Measurements from ENCODE around the gene ATG9B.

The ATG9B gene

DNA sequence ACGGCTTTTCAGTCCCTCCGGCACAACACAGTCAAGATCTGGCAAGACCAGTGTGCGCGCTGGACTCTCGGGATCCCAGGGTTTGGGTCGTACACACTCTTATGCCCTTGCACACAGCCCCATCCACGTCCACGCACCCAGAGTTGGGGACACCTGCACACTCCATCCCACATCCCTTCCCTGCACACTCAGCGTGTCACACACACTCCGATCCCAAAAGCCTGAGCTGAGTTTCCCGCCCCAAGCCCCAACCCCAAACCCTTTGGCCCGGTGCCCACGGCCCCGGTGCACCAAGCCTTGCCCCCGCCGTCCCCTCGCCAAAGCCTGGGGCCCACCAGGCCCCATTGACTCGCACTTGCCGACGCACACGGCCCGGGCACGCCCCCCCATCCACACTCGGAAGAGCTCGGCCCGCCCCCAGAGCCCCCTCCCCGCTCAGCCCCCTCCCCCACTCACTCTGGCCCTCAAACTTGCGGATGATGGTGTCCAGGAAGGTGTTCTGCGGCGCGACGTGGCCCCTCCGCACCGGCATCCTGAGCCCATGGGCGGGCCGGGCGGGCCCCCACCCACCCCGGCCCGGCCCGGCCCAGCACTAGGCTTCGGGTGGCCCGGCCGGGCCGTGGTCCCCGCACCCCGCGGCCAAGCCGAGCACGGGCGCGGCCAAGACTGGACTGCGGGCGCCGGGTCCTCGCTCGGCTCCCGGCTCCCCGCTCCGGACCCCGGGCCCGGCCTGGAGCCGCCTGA, 46.7 kb downstream of the ATG9B start:
- DNase-seq, result no peak

DNA sequence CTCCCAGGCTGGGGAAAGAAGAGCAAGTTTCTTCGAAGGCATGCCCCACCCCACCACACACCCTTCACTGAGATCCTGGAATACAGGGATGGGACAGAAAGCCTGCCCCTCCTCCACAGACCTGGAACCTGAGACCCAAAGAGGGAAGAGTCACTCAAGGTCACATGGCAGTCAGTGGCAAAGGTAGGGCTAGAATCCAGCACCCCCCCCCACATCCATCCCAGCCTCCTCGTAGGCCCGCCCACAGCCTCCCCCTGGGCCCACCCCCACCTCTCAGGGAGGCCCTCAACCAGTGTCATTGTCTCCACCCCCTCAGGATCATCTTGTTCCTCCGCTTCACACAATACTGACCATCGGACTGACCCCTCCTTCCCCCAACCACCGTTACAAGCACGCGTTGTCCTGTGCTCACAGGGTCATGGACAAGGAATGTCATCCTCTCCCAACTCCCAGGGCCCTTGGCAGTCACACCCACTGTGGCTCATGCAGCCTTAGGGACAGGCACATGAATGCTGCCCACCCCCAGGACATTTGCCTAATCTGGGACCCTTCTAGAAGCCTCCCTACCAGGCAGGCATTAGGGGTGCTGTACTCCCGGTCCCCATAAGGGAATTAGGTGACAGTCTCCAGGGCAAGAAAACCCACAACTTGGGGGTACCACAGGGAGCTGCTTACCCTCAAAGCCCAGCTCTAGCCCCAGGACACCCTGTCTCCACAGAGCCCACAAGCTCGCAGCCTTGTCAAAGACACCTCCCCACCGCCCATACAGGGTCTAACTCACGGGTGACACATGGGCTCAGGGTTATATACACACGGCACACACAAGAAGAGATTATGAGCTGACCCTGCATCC, 47.5 kb downstream of the ATG9B start:
- no peak for DNase-seq

DNA sequence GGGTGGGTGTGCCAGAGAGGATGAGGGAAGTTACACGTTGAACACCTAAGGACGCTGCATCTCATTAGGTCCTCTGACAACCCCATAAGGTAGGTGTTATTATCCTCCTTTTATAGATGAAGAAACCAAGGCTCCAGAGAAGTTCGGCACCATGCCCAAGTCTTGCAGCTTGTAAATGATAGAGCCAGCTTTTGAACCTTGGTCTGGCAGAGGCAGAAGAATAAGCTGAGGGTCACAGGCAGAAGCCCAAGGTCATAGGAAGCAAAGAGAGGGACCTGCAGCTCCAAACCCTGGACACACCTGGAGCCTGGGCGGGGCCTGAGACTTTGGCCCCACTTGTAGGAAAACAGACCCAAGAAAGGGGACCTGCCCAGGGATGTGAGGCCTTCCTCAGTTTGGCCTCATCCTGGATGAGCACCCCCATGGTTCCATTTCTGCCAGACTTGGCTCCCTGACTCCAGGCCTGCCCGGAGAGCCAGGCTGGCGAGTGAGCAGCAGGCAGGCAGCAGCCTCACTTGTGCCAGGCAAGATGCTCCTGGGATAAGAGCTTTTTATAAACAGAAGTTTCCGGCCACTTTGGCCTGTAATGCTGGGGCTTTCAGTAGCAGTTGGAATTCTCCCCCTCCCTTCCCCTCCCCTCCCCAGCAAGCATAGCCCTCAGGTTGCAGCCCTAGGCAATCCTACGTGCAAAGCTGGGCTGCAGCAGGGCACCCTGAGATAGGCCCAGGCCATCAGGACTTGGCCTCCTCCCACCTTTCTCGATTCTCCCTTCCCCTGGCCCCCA, 48.6 kb downstream of the ATG9B start:
- no peak for DNase-seq

DNA sequence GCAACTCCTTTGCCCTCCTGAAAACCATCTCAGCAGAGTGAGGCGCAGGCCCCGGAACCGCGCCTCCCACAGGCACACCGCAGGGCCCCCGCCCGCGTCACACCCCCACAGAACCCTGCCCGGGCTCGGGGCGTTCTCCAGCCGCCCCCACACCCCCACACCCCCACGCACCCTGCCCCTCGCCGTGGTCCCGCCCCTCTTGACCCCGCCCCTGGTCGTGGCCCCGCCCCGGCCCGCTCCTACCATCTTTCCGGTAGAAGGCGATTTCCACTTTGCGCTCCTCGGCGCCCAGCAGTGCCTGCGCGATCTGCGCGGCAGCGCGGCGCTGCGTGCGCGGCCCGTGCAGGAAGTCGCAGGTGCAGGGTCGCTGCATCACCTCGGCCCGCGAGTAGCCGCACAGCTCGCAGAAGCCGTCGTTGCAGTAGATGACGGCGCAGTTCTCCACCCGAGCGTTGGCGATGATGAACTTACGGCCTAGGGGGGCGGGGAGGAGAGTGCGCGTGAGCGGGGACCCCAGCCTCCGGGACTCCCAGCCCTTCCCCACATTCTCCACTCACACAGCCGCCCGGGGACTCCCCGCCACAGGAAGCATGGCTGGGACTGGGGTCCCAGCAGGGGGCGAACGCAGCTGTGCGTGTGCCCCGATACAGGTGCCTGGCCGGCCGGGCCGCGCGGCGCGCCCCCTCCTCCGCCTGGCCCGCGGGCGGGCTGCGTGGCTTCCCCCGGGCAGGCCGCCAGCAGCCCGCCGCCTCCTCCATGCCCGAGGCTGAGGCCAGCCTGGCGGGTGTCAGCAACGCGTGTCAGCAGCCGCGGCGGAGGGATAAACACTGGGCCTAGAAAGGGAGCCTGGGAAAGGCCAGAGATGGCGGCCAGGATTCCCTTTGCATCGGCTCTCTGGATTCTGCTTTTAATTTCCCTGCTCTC, 49.6 kb downstream of the ATG9B start:
- DNase-seq, result no peak

DNA sequence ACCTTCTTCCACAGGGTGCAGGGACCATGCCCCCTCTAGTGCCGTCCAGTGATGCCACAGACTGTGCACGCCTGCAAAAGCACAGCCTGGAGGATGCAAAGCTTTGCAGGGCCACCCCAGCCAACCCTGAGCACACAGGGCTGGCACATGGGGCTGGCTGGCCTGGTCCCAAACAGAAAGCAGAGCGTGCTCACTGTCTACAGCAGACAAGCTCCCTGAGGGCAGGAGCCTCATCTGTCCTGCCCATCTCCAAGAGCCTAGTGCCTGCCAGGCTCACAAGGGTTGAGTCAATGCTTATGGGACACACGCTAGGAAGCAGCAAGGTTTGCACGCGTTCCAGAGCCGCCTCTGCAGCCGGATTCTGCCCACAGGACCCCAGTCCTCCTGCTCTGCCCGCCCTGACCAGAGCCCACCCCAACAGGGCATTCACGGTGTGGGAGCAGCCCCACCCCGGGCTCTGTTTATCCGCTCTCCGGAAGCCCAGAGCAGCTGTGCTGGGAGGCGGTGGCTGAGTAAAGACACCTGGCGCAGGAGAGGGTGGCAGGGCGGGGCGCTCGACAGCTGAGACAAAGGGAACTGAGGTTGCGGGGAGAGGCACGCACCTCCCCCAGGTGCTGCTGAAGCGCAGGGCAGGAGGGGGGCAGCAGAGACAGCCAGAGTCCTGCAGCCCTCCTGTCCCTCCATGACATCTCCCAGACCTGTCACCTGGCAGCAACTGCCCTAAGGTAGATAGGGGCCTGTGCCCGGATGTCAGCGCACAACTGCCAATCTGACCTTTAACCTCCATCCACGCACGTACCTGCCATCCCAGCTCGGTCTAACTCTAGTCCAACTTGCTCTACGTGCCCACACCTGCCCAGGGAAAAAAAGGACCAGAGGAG, 50.5 kb downstream of the ATG9B start:
- no peak for DNase-seq

DNA sequence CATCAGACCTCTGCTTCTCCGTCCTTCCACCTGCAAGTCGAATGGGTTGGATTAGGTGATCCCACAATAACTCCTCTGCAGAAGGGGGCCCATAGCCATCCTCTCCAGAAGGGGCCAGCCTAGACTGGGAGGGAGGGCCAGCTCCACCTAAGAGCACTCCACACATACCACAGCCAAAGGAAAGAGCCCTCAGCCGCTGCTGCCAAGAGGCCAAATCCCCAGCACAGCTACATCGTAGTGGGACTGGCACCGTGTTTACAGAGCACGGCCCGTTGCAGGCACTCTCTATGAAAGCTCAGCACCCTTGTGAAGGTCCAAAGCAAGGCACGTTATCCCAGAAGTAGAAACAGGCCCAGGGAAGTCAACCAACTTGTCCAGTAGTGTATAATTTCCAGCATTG, 51.6 kb downstream of the ATG9B start:
- DNase-seq, result no peak

DNA sequence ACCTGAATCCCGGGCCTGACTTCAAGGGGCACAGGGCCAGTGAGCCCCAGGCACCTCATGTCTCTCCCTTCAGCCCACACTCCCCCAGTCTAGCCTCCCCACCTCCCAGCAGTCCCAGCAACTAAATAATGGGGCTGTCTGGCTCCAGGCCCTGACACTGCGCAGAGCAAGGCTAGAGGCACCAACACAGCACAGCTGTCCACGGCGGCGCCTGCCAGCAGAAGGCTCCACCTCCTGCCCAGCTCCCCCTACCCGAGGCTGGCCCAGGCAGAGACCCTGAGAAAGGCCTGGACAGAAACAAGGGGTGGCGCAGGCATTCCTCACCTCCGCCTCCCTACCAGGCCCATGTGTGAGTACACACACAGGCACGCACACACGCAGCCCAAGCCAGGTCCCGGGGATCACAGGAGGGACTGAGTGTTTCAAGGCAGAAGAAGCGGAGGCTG, 52.2 kb downstream of the ATG9B start:
- DNase-seq, result no peak

DNA sequence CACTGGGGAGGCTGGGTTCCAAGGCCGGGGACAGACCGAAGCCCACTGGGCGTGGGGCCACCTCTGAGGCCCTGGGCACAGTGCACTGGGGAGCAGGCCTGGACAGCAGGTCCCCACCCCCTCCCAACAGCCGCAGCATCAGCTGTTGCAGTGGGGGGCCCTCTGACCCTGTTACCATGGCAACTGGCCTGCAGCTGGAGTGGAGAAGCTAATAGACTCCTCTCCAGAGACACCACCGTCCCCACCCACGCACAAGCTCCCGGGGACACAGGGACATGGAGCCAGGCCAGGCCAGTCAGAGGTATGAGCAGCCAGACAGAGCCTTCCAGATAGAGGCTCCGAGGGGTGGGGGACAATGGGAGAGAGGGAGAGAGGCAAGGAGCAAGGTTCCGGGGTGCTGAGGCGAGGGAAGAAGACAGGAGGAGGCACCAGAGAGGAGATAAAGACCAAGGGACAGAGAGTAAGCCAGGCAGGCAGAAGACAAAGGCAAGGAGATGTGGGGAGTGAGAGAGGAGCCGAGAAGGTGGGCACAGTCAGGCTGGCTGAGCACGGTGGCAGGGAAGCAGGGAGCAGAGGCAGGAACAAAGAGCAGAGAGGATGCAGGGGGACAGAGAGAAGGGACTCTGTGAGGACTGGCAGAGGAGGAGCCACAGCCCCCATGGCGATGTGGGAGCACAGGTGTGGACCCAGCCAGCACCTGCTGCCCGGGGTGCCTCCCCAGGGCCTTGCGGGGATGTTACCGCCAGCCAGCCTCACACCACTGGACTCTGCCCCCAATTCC, 52.9 kb downstream of the ATG9B start:
- no peak for DNase-seq

DNA sequence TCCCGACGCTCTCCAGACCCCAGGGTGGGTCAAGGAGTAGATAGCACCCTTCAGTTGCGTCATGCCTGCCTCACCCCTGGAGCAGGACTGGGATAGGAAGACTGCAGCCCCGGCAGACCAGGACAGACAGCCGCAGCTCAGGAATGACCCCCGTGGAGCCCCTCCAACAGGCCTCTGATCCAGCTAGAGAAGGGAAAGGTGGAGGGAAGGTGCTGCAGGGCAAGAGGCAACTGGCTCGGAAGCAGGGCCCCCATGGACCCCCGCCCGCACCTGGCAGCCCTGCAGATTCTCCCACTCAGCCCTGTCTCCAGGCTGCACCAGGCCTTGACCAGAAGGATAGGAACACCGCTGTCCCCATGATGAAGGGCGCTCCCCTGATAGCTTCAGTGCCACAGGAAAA, 53.9 kb downstream of the ATG9B start:
- DNase-seq, result no peak

DNA sequence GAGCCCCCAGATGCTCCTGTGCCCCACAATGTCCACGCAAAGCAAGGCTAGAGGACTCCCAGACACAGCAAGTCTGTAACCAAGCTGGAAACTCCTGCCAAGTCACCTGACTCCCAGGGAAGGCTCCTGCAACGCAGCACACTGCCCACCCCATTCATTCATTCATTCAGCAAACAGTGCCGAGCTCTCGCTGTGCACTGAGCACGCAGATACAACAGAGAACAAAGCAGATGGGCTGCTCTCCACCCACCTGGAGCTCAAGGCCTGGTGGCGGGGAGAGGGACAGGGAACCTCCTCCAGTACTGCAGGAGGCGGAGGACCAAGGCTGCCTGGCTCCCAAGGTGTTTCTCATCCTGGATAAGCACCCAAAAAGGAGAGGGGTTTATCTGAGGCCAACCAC, 54.8 kb downstream of the ATG9B start:
- no peak for DNase-seq

DNA sequence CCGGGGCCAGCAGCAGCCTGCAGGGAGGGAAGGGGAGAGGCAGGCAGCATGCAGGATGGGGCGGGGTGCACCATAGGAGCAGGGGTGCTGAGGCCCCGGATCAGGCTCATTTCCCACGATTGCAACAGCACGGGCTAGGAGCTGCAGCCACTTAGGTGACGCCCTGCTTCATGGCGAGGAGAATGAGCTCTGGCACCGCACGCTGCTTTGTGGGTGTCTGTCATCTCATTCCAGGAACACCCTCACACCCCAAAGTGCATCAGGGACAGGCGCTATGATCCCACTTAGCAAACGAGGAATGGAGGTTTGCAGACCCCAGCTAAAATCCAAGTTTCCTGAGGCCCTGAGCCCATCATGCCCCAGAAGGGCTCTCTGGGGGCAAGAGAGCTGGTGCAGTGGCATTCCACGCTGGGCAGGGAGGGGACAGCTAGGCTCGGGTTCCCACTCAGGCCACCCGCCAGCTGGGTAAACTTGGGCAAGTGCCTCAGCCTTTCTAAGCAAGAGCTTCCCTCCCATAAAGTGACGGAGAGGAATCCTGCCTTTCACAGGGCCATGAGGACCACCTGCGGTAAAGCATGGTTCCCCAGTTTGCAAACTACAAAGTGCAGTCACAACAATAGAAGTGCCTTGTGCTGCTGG, 55.4 kb downstream of the ATG9B start:
- no peak for DNase-seq

DNA sequence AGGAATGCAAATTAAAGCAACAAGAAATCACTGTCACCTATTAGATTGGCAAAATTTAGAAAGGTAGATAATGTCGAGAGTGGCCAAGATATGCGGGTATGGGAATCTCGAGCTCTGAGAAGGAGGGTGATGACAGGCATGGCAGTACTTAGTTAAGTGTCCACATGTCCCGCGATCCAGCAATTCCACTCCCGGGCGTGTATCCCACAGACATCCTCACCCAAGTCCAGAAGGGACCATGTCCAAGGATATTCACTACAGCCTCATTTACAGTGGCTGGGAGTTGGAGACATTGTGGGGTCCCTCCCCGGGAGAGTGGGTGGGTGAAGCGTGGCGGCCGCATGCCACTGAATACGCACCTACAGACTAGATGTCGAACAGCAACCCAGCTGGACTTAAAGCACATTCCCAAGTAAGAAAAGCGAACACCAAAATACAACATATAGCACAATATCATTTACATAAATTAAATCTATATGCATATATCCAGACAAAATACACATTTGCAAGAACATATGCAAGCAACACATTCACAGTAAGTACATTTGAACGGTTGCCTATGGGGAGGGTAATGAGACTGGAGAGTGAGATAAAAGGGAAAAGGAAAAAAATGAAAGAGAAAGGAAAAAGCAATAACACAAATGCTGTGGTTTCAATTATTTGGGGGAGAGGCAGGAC, 56.1 kb downstream of the ATG9B start:
- DNase-seq, result no peak

DNA sequence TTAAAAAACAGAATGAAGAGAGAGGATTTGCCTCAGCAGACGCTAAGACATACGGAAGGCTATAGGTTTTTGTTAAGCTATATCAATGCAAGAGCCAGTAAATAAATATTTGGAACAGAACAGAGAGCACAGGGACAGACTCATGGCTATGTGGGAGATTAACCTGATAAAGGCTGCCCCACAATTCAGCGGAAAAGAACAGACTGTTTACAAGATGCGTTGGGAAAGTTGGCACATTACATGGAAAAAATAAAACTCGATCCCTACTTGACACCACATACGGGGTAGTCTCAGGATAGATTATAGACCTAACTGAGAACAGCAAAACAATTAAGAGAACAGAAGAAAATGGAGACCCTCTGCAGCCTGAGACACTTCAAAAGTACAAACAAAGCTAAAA, 56.9 kb downstream of the ATG9B start:
- DNase-seq, result no peak

DNA sequence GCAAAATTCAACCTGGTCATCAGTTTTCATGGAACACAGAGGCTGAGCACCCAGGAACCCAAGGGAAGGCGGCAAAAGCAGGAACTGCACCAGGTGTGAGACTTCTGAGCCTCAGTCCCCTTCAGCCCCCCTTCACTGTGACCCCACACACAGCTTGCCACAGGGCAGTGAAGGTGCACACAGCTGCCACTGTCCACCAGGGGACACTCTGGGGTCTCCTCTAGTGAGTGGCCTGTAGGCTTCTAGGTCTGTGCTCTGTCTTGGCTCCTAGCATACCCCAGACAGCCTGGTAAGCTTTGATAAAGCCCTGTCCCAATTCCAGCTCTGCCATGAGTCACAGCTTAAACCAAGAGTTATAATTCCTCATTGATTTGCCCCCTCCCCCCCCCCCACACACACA, 58.3 kb downstream of the ATG9B start:
- no peak for DNase-seq

DNA sequence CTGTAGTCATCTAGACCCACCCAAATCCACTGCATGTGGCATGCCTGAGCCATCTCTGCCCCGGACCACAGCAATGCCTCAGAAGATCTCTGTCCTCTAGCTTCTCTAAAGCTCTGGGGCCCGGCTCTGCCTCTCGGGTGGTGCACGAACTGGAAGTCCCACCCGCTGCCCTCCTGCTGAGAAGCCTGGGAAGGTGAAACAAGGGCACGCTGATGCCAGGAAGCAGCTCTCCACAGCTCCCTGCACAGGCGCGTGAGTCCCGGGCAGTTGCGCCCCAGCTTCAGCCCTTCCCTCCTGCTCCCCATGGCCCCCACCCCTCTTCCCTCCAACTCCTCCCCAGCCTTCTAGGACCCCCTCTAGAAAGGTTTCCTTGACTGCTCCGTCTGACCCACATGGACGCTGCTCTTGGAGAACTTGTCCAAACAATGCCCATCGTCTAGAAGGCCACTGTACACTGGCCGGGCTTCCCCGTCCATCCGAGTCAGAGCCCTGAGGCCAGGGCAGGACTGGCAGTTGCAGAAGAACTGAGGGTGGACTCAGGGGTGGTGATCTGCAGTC, 58.9 kb downstream of the ATG9B start:
- no peak for DNase-seq
